GM21786 (cell line): ENCODE data around the gene B4GALT2.
A peak's percentile ranks its signal among the peaks of the same experiment; 100 is the strongest.

Experiments
- ATAC-seq: cut with Tn5 transposase; IDR thresholded peaks from one replicate; pipeline ENCODE4 v1.9.1; 2021; ENCODE audit not compliant: unreplicated experiment

The B4GALT2 gene

DNA sequence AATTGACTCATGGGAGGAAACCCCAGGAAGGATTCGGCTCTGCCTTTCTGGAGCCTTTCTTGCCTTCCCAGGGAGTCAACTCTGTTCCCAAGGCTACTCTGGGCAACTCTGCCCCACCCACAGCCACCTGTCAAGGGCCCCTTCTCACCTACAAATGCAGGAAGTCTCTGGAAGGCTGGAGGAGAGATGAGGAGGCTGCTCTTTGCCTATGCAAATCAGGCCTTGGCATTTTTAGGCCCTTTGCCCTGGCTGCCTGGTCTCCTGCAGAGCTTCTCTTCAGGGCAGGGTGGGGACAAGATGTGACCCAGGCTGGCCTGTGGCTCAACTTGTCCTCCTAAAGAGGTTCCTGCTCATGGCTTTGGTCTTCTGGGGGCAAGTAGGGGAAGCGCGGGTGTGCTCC lies 46.8 kb downstream of the B4GALT2 start:
- no peak for ATAC-seq

DNA sequence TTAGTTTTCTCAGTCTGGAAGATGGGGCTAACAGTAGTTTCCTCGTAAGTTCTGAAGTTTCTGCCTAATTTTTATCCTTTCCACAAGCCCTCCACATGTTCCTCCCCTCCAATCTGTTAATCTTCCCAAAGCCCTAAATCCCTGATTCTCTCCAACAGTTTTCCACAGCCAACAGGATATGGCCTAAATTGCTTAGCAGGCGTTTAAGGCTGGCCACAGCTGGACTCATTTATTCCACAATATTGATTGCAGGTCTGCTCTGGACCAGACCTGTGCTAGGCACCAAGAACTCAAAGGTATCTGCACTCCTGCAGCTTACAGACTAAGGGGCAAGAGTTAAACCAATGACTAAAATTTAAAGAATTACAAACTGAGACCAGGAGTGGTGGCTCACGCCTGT lies 48.3 kb downstream of the B4GALT2 start:
- ATAC-seq: no peak

DNA sequence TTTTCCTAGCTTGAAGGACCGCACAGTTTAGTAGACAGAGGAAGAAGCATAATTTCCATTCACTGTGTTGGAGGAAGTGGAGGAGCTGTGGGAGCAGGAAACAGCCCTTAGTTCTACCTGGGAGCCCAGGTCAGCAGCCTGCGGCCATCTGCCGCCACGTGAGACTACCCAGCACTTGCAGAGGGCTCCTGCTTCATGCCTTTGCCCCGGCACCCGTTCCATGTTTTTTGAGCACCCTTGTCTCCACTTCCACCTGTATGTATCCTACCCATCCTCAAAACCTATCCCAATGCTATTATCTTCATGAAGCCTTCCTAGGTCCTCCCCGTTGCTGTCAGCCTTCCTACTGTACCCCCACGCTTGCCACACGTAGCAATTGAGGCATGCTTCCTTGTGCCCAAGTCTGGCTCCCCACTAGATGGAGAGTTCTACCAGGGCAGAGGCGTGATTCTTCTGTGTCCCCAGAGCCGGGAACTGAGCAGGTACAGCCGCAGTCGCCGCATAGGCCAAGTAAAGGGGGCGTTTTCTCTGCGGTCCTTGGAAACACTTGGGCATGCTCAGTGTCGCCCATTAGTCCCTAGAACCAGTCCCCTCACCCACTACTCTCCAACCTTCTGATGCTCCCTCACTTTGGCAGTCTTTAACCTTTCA lies 50.4 kb downstream of the B4GALT2 start:
- ATAC-seq: peak; percentile 25

DNA sequence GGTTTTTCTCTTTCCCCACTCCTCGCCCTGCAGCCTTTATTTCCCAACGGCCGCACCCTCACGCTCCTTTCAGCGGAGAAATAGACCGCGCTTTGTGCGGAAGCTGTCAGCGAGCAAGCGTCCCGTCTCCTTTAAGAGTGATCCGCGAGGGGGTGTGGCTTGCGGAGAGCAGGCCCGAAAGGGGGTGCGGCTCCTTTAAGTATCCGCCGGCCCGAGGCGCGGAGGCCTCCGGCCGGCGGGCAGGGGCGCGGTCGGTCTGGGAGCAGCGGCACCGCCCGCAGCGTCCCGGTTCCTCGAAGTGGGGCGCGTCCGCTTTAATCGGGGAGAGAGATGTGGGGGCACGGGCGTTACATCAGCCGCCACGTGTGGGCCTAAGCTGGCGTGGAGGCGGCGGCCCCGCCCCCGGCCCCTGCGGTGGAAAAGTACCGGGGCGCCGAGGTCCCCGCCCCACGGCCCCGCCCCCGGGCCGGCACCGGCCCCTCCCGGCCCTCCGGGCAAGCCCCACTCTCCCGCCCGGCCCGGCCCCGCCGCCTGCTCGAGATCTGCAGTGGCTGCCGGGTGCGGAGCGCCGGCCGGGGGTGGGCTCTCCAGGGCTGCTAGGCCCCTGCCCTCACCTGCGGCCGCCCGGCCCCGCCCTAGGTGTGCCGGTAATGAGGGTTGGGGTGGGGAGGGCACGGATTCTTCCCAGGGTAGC lies 51.0 kb downstream of the B4GALT2 start:
- peak; percentile 80 for ATAC-seq

DNA sequence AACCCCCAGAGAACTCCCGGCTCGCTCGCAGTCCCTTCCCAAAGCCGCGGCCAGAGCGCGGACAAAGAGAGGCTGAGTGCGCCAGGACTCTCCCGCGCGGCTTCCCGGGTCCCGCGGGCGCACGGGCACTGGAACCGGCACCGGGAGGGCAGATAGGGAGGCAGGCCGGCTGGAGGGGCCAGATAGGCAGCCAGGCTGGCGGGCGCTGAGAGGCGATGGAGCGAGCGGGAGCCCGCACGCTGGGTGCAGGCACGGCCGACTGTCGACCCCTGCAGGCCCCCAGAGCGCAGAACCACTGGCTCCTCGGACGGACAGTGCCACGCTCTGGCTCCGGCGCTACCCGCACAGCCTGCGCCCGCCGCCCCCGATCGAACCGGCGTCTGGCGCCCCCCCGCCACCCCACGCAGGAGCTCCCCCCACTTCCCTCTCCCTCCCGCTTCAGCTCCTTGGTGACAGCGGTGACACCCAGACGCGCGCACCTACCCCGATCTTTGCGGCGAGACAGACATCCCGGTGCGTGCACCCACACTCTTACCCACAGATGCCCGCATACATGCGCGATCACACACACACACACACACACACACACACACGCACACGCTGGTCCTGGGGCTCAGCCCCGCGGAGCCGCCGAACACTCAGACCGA lies 51.7 kb downstream of the B4GALT2 start:
- ATAC-seq: no peak

DNA sequence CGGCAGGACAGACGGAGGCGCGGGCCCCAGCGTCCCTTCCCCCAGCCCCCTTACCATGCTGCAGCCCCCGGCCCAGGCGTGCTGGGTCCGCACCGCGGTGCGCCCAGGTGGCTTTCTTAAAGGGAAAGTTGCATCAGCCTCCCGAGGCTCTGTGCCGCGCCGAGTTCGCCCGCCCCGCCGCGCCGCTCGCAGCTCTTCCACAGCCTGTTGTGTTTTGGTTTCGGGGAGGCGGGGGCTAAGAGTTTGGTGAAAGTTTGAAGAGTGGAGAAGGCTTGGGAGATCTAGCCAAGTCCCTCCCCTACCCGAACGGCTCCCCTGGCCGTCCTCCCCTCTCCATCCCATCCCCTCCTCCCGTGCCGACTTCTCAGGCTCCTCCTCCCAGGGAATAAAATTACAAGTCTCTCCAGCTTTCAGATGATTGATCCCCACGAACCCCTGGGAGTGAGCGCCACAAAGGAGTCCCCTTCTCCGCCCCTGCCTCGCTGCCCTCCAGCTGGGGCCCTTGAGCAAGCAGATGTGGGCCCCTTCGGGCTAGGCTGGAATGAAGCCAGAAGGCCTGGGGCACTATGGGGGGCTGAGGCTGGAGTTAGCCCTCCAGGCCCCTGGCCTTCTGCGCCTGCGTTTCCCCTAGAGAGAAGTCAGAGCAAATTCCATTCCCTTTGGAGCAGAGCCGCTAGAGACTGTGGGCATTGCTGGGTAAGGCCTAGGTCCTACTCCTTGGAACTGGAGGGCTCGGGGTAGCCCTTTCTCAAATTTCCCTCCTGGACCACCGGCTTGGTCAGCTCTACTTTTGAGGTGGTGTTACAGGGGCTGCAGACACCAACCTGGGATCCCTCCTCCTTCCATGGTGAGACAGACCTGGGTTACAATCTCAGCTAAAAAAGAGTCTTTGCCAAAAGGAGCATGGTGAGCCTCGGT lies 52.5 kb downstream of the B4GALT2 start, which contains the start of gene SLC6A9:
Gene SLC6A9 (minus strand): TSS at position 211 of the 918 bp plus-strand sequence. CDS start 7,185 bp downstream, outside the sequence.
- no peak for ATAC-seq

DNA sequence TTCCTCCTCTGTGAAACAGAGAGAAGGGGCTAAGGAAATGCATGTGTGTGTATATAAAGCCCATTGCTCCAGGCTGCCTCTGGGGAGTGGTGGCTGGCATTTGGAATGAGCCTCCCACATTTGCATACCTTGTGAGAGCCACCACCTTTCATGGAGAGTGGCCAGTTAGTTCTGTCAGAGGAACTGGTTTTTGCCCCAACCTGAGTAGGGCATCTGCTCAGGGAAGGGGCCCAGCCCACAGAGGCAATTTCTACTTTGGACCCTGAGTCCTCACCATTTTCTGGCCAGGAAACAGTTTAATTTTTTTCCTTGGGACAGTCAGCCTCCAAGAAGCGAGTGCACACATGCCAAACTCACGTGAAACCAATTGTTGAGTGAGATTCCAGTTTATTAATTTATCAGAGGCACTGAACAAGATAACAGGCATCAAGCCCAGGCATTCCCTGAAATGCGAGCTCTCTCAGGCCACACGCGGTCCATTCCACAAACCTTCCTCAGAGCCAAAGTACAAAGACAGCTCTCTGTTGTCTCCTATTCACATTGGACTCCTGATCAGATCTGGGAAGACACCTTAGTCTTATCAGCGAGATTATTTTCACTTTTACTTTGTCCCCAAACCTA lies 53.3 kb downstream of the B4GALT2 start:
- no peak for ATAC-seq

DNA sequence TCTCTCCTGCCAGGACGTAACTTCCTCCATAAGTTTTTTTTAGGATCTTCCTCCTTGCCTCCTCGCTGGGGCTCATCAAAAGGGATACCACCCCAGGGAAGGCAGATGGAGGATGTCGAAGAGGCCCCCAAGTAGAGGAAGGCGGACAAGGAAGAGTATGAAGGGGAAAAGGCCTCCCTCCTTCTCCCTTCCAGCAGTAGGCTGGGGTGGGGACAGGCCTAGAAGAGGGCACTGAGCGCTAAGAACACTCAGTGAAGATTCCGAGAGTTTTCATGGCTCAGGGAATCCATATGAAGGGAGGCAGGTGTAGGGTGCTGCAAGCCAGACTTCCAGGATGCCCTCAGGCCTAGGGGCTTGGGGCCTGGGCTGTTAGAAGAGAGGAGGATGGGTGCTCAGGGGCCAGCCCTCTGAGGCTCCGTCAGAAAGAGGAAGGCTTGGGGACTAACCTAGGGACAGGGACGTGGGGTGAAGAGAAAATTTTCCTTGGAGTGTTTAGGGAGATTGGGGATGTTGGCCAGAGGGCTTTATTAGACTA lies 54.1 kb downstream of the B4GALT2 start:
- ATAC-seq: no peak

DNA sequence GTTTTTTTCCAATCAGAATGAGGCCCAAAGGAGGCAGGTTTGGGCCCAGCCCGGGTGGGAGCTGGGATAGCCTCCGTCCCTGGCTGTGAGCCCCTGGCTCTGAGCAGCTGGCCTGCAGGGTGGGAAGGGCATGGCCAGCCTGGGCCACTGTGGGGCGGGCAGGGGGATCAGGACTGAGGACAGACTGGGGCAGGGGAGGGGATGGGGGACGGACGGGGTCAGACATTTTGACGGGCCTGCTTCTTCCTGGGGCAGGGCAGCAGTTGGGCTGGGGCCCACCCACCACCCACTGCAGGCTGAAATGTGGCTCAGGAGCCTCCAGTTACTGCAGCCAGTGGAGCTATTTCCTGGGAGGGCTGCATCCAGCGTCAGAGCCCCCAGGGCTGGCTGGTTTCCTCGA lies 54.7 kb downstream of the B4GALT2 start:
- ATAC-seq: no peak

DNA sequence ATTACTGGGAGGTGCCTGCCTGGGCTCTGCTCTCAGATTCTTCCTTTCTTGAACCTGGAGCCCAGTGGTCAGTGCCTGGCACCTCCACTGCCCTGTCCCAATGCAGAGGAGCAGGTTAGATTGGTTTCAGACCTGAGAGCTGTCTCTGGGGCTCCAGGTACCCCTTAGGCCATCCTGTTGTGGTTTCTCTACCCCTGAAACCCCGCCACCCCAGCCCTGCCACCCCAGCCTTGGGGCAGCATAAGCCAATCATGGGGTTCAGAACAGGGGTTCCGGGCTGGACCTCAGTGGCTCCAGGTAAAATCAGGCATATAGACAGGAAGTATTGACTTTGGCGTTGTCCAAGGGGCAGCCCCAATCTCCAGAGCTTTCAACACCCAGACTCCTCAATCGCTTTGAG lies 55.4 kb downstream of the B4GALT2 start:
- ATAC-seq: no peak

DNA sequence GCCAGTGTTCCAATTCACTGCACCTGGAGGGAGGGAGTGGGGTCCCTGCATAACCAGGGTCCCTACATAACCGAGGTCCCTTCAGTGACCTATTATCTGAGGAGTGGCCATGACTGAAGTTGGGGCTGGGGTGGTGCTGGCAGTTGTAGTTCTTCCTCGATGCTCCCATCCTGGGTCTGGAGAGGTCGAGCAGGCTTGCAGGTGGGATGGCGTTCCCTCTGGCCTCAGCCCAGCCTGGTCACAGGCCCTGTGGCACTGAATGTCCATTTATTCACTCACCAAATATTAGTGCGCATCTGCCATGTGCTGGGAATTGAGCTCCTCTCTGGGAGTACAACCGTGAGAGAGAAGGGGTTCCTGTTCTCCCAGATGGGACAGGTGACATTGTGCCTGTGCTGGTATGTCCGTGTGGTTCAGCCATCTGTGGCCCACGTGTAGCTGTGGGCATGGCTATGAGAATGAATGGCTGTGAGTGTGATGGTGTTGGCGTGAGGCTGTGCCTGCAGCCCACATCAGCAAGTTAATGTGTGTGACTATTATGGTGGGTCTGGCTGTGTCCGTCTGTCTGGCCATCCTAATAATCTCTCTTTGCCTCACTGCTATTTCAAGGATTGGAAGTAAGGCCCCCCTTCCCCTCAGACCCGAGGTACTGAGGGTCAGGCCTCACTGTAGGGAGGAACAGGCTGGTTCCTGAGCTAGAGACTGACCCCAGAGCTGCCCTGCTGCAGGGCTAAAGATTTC lies 56.1 kb downstream of the B4GALT2 start:
- ATAC-seq: no peak

DNA sequence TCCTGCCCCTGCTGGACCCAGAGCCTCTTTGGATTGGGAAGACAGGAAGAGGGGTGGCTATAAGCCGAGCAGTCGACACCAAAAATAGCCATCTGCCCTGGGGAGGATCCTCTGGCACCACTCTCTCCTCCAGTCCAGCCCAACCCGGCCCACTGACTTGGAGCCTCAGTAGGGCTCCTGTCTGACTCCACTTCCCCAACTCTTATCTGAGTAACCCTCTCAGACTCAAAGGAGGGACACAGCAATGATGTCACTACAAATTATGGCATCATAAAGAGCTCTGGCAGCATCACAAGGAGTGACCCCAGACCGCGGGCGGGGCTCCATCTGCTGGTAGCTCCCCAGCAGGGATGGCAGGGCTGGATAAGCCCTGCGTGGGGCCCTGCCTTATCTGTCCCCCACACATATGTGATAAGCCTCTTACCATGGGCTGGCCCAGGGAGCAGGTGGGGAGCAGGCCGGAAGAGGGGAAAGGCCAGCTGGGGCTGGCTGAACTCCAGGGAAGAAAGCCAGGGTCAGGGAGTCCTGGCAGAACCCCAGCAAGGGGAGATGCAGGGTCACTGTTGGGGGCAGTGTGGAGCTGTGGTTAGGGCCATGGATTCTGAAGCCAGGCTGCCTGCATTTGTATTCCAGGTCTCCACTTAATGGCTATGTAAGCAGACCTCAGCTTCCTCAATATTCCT lies 56.9 kb downstream of the B4GALT2 start:
- ATAC-seq: no peak

DNA sequence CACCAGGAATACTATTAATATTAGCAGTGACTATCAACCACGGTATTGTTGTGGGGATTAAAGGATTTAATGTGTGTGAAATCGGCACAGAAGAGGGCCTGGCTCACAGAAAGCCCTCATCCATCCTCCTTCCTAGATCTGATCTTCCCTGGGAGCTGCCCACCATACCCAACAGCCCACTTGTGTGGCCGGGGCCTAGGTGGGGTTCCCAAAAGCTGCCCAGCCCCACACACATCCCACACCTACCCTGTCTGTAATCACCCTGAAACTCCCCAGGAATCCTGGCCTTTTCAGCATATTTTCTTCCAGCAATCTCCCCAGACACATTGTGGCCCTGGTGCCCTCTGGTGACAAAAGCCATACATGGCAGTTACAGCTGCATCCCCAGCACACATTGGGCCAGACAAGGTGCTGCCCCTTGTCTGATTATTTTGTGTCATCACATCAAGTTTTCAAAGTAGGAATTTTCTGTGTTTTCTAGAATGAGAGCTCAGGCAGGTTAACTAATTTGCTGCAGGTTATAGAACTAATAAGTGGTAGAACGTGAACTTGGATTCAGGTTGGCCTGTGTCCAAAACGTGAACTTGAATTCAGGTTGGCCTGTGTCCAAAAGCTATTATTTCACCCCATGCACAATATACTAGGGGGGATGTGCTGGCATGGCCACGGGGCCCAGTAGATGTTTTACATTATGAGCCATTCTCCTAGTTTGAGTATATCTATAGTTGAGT lies 57.6 kb downstream of the B4GALT2 start:
- peak; percentile 52 for ATAC-seq

DNA sequence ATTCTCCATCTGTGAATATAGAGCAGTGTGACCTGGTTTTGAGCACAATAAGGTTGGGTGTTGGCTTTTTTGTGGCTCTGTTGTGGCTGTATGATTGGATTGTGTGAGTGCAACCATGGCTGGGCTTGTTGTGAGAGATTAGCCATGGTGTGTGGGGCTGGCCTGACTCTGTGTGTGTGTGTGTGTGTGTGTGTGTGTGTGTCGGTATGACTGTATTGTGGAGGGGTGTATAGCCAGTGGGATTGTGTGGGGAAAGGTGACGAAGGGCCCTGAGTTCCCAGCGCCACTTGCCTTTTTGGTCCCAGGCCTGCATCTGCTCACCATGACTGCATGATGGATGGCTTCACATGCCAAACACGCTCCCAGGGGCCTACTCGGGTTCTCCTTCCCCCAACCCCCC lies 58.1 kb downstream of the B4GALT2 start:
- no peak for ATAC-seq

DNA sequence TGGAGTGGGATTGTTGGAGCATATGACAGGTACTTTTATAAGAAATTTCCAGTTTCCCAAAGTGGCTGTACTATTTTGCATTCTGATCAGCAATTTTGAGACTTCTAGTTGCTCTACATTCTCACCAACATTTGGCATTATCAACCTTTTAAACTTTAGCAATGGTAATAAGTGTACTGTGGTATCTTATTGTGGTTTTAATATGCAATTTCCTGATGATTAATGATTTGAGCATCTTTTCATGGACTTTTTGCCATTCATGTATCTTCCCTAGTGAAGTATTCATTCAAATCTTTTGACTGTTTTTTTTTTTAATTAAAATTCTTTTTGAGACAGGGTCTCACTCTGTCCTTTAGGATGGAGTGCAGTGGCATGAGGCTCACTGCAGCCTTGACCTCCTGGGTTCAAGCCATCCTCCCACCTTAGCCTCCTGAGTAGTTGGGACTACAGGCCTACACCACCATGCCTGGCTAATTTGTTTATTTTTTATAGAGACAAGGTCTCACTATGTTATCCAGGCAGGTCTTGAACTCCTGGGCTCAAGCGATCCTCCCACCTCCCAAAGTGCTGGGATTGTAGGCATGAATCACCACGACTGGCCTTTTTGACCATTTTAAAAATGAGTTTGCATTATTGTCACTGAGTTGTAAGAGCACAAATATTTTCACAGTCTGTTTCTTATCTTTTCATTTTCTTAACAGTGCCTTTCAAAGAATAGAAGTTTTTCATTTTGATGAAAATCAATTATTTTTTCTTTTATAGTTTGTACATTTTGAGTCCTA lies 60.1 kb downstream of the B4GALT2 start:
- ATAC-seq: no peak

DNA sequence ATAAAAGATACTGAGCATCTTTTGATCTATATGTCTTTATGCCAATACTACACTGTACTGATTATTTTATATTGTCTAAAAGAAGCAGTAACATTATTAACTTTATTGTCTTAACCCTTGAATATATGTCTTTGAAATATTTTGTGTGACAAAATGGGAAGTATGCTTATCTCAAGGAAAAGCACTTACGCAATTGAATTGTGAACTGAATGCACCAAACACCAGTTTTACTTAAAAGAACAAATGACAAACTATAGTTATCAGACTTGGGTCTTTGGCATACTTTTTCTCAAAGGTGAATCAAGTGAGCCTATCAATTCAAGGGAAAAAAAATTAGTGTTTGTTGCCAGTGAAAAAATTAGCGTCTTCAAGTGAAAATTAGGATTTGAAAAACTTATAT lies 61.4 kb downstream of the B4GALT2 start:
- no peak for ATAC-seq
